Measurements from ENCODE around the gene KCNMA1.

Gene KCNMA1

GRCh38 chr10:77554996-77555397 is 82.6 kb downstream of the KCNMA1 start:
- DNase-seq = peak in 1 of 5 experiments; percentile 69

GRCh38 chr10:77553966-77554365 is 83.6 kb downstream of the KCNMA1 start:
- DNase-seq = no peak

- DNase-seq = no peak
Observed at GRCh38 chr10:77553311-77553710, 84.3 kb downstream of the KCNMA1 start.

GRCh38 chr10:77552252-77552651 is 85.4 kb downstream of the KCNMA1 start:
- no peak for DNase-seq

GRCh38 chr10:77550378-77550777 is 87.2 kb downstream of the KCNMA1 start:
- no peak for DNase-seq

- DNase-seq = no peak
Observed at GRCh38 chr10:77548671-77549070, 88.9 kb downstream of the KCNMA1 start.

- no peak for DNase-seq
Observed at GRCh38 chr10:77548157-77548556, 89.5 kb downstream of the KCNMA1 start.

- no peak for DNase-seq
Observed at GRCh38 chr10:77547307-77548050, 90.1 kb downstream of the KCNMA1 start.

GRCh38 chr10:77546042-77546441 is 91.6 kb downstream of the KCNMA1 start:
- DNase-seq = no peak

- DNase-seq = no peak
Observed at GRCh38 chr10:77545585-77545984, 92.0 kb downstream of the KCNMA1 start.

GRCh38 chr10:77544617-77545016 is 93.0 kb downstream of the KCNMA1 start:
- DNase-seq = no peak

- no peak for DNase-seq
Observed at GRCh38 chr10:77542710-77543259, 94.8 kb downstream of the KCNMA1 start.

GRCh38 chr10:77541944-77542343 is 95.7 kb downstream of the KCNMA1 start:
- DNase-seq = no peak

- no peak for DNase-seq
Observed at GRCh38 chr10:77541247-77541646, 96.4 kb downstream of the KCNMA1 start.

- no peak for DNase-seq
Observed at GRCh38 chr10:77539147-77539935, 98.3 kb downstream of the KCNMA1 start.

GRCh38 chr10:77537720-77538373 is 99.8 kb downstream of the KCNMA1 start:
- DNase-seq = no peak

- no peak for DNase-seq
Observed at GRCh38 chr10:77537071-77537470, 100.5 kb downstream of the KCNMA1 start.

GRCh38 chr10:77533887-77534278 is 103.7 kb downstream of the KCNMA1 start:
- no peak for DNase-seq

- no peak for DNase-seq
Observed at GRCh38 chr10:77533146-77533886, 104.3 kb downstream of the KCNMA1 start.

GRCh38 chr10:77532068-77532467 is 105.5 kb downstream of the KCNMA1 start:
- DNase-seq = no peak

GRCh38 chr10:77531441-77532001 is 106.1 kb downstream of the KCNMA1 start:
- DNase-seq = no peak

GRCh38 chr10:77530011-77530410 is 107.6 kb downstream of the KCNMA1 start:
- no peak for DNase-seq

All from T-helper 2 cell (primary cell).